OCI-LY1 (cell line): ENCODE results near the gene ZDHHC4.
"Not testable (repeated sequence)": the region's sequence is repeated elsewhere in the genome, so short reads cannot be mapped to it uniquely, and the experiment has no call there.

Experiments
- H2AFZ ChIP-seq: fragments of 200-600 bp; sonication (generic), shearing (Covaris generic); 2 replicates; pipeline ENCODE4 v1.6.0; 2014; ENCODE audit warnings: antibody characterized with exemption, mild to moderate bottlenecking, low read length
- H3F3A ChIP-seq: fragments of 200-600 bp; sonication (generic), shearing (Covaris generic); 2 replicates; pipeline ENCODE4 v1.6.0; 2014; ENCODE audit warnings: mild to moderate bottlenecking, antibody characterized with exemption, low read length, moderate library complexity; ENCODE audit not compliant: insufficient read depth
- H3K27ac ChIP-seq: fragments of 200-600 bp; sonication (generic); 2 replicates; pipeline ENCODE4 v1.5.1; 2014; ENCODE audit warnings: low read length, mixed run types, mild to moderate bottlenecking, low read depth; ENCODE audit not compliant: poor library complexity, severe bottlenecking
- H3K27me3 ChIP-seq: fragments of 200-600 bp; sonication (generic); 2 replicates; pipeline ENCODE4 v1.6.0; 2014; ENCODE audit warnings: antibody characterized with exemption, mild to moderate bottlenecking, low read length, moderate library complexity; ENCODE audit not compliant: insufficient read depth
- H3K36me3 ChIP-seq: fragments of 200-600 bp; sonication (generic); 2 replicates; pipeline ENCODE4 v1.6.1; 2014; ENCODE audit warnings: mild to moderate bottlenecking, antibody characterized with exemption, low read length, moderate library complexity, mixed read lengths; ENCODE audit not compliant: insufficient read depth
- H3K4me1 ChIP-seq: fragments of 200-600 bp; sonication (generic); 2 replicates; pipeline ENCODE4 v1.5.1; 2014; ENCODE audit warnings: mild to moderate bottlenecking, low read length, moderate library complexity; ENCODE audit not compliant: insufficient read depth, severe bottlenecking
- H3K4me2 ChIP-seq: fragments of 200-600 bp; sonication (generic), shearing (Covaris generic); 2 replicates; pipeline ENCODE4 v1.6.1; 2014; ENCODE audit warnings: low read length
- H3K4me3 ChIP-seq: fragments of 200-600 bp; sonication (generic); 2 replicates; pipeline ENCODE4 v1.5.1; 2014; ENCODE audit warnings: low read length, low read depth, mild to moderate bottlenecking, mixed read lengths; ENCODE audit not compliant: poor library complexity, severe bottlenecking
- H3K79me2 ChIP-seq: fragments of 200-600 bp; shearing (Covaris generic); 2 replicates; pipeline ENCODE4 v1.6.1; 2016; ENCODE audit warnings: mixed run types, low read length, mixed read lengths; ENCODE audit not compliant: insufficient read depth
- H3K9ac ChIP-seq: fragments of 200-600 bp; sonication (generic), shearing (Covaris generic); 2 replicates; pipeline ENCODE4 v1.6.1; 2014; ENCODE audit warnings: mild to moderate bottlenecking, low read length, mixed read lengths
- H3K9me2 ChIP-seq: fragments of 200-600 bp; sonication (generic), shearing (Covaris generic); 2 replicates; pipeline ENCODE4 v1.6.1; 2014; ENCODE audit warnings: low read depth, mild to moderate bottlenecking, low read length, mixed read lengths
- H3K9me3 ChIP-seq: fragments of 200-600 bp; shearing (Covaris generic); 2 replicates; pipeline ENCODE4 v1.6.1; 2014; ENCODE audit warnings: low read length, mixed read lengths
- H4K20me1 ChIP-seq: fragments of 200-600 bp; sonication (generic), shearing (Covaris generic); 2 replicates; pipeline ENCODE4 v1.6.0; 2016; ENCODE audit warnings: mild to moderate bottlenecking, low read length; ENCODE audit not compliant: insufficient read depth
- EZH2 ChIP-seq: fragments of 200-600 bp; sonication (generic), shearing (Covaris generic); IDR thresholded peaks from 2 replicates; pipeline ENCODE4 v1.8.0; 2017; ENCODE audit warnings: borderline replicate concordance, mixed run types, mild to moderate bottlenecking, antibody characterized with exemption, low read length, moderate library complexity, mixed read lengths
- TF ChIP-seq, protein P1 (sequence below): fragments of 200-600 bp; sonication (generic), shearing (Covaris generic); IDR thresholded peaks from 2 replicates; pipeline ENCODE4 v1.5.1; 2017; ENCODE audit warnings: mild to moderate bottlenecking, antibody characterized with exemption, low read length, moderate library complexity, mixed read lengths

ZDHHC4 gene

DNA sequence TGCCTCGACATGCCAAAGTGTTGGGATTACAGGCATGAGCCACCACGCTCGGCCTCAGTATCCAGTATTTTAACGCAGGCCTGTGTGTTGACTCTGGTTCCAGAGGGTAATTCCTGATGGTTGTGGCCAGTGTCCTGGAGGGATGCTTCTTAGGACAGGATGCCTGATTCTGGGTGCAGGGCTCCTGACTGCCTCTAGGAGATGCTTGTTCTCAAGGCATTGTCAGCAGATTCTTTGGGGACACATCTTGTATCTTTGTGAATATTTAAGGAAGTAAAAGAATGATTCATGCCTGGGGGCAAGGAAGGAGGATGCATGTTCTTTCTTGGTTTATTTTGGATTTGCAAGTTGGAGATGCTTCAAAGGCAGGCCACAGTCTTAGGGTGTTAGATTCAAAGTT lies 2.2 kb downstream of the ZDHHC4 start:
- H3K4me1 ChIP-seq, result peaks cover 26% of the 10 kb centered on the region
- no peaks in the 10 kb centered on the region for H3K27me3 ChIP-seq

DNA sequence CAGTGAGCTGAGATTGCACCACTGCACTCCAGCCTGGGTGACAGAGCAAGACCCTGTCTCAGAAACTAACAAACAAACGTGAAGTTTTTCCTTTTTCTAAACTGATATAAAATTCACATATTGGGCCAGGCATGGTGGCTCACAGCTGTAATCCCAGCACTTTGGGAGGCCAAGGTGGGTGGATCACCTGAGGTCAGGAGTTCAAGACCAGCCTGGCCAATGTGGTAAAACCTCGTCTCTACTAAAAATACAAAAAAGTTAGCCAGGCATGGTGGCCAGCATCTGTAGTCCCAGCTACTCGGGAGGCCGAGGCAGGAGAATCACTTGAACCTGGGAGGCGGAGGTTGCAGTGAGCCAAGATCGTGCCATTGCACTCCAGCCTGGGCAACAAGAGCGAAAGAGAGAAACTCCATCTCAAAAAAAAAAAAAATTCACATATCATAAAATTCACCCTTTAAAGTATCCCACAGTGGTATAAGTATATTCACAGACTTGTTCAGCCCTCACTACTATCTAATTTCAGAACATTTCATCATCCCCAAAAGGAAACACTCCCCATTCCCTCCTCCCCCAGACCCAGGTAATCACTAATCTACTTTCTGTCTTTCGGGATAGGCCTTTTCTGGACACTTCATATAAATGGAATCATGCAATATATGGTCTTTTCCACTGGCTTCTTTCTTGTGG lies 8.6 kb downstream of the ZDHHC4 start:
- Histone ChIP-seq H3K4me1 (peaks cover 24% of the 10 kb centered on the region), H3K36me3 (peaks cover 71% of the 10 kb centered on the region)
- H3K79me2 ChIP-seq, H3F3A ChIP-seq, H3K9me2 ChIP-seq, H3K27me3 ChIP-seq, H2AFZ ChIP-seq, H3K4me2 ChIP-seq, H3K9ac ChIP-seq, H3K27ac ChIP-seq, H4K20me1 ChIP-seq, H3K9me3 ChIP-seq, H3K4me3 ChIP-seq: not testable (repeated sequence)

More for the DNA sequence above, 2.2 kb downstream of the ZDHHC4 start:
- Histone ChIP-seq H3K36me3 (peaks cover 45% of the 10 kb centered on the region), H4K20me1 (no peaks in the 10 kb centered on the region), H3K9ac (no peak overlapping the region), H3K27ac (no peak overlapping the region), H3K79me2 (no peaks in the 10 kb centered on the region), H3K9me3 (no peaks in the 10 kb centered on the region), H3K4me3 (no peak overlapping the region), H2AFZ (no peak overlapping the region), H3K9me2 (no peaks in the 10 kb centered on the region), H3K4me2 (no peak overlapping the region), H3F3A (no peaks in the 10 kb centered on the region)
- TF ChIP-seq, protein P1, sequence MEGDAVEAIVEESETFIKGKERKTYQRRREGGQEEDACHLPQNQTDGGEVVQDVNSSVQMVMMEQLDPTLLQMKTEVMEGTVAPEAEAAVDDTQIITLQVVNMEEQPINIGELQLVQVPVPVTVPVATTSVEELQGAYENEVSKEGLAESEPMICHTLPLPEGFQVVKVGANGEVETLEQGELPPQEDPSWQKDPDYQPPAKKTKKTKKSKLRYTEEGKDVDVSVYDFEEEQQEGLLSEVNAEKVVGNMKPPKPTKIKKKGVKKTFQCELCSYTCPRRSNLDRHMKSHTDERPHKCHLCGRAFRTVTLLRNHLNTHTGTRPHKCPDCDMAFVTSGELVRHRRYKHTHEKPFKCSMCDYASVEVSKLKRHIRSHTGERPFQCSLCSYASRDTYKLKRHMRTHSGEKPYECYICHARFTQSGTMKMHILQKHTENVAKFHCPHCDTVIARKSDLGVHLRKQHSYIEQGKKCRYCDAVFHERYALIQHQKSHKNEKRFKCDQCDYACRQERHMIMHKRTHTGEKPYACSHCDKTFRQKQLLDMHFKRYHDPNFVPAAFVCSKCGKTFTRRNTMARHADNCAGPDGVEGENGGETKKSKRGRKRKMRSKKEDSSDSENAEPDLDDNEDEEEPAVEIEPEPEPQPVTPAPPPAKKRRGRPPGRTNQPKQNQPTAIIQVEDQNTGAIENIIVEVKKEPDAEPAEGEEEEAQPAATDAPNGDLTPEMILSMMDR, result no peak
- TF ChIP-seq EZH2, result no peak

DNA sequence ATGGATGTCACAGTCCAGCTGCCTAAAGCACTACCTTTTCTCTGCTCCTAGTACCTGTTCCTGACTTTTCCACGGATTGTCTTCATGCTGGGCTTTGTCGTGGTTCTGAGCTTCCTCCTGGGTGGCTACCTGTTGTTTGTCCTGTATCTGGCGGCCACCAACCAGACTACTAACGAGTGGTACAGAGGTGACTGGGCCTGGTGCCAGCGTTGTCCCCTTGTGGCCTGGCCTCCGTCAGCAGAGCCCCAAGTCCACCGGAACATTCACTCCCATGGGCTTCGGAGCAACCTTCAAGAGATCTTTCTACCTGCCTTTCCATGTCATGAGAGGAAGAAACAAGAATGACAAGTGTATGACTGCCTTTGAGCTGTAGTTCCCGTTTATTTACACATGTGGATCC lies 11.3 kb downstream of the ZDHHC4 start:
- H3K4me3 ChIP-seq, result no peak overlapping the region
- peaks cover 62% of the 10 kb centered on the region for H3K36me3 ChIP-seq
- H3K79me2 ChIP-seq, result no peaks in the 10 kb centered on the region
- H3K27ac ChIP-seq, result no peak overlapping the region
- H3K4me1 ChIP-seq, result peaks cover 19% of the 10 kb centered on the region
- no peaks in the 10 kb centered on the region for H3K27me3 ChIP-seq
- no peak overlapping the region for H3K9ac ChIP-seq
- H3K9me2 ChIP-seq, result no peaks in the 10 kb centered on the region
- H2AFZ ChIP-seq, result no peak overlapping the region
- TF ChIP-seq, protein P1, result no peak
- TF ChIP-seq EZH2, result no peak
- H4K20me1 ChIP-seq, result no peaks in the 10 kb centered on the region
- no peak overlapping the region for H3K4me2 ChIP-seq
- no peaks in the 10 kb centered on the region for H3F3A ChIP-seq
- no peaks in the 10 kb centered on the region for H3K9me3 ChIP-seq
